BE2C (cell line): ENCODE results near the gene POLE.

Source experiments
- DNase-seq: peaks from one replicate; pipeline ENCODE4 v3.0.0-alpha.2; 2020
- H3K27me3 ChIP-seq: fragments of 250-450 bp; sonication (Bioruptor Pico); 2 replicates; pipeline ENCODE4 v1.5.1; 2020; ENCODE audit warnings: mild to moderate bottlenecking
- H3K36me3 ChIP-seq: fragments of 250-450 bp; sonication (Bioruptor Pico); 2 replicates; pipeline ENCODE4 v1.5.1; 2020; ENCODE audit warnings: mild to moderate bottlenecking
- H3K4me1 ChIP-seq: fragments of 250-450 bp; sonication (Bioruptor Pico); 2 replicates; pipeline ENCODE4 v1.5.1; 2020
- H3K4me3 ChIP-seq: 2 replicates; pipeline ENCODE4 v1.5.1; 2011; ENCODE audit warnings: low read depth, low read length
- H3K9me3 ChIP-seq: fragments of 250-450 bp; sonication (Bioruptor Pico); 2 replicates; pipeline ENCODE4 v1.5.1; 2020
- TF ChIP-seq, protein P1 (sequence below): IDR thresholded peaks from 2 replicates; pipeline ENCODE4 v1.5.1; 2012; ENCODE audit warnings: mild to moderate bottlenecking, low read depth, low read length

The POLE gene

DNA sequence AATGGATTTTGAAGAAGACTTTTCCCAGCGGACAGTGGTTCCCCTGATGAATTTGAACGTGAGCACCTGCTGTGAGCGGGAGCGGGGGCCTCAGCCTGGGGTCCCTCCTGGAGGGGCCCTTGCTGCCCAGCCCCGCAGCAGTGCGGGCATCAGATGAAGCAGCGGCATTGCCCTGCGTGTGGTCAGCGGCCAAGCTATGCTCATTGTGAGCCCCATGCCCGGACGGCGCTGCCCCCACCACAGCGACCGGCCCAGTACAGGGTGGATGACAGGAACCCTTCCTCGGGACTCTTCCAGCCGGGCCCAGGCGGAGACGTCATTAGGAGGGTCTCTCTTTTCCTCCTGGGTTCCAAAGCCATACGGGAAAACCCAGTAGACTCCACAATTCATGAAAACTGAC, 80.2 kb downstream of the POLE start:
- H3K9me3 ChIP-seq, result peaks cover 4% of the 10 kb centered on the region
- no peaks in the 10 kb centered on the region for H3K36me3 ChIP-seq
- DNase-seq, result no peak
- no peak overlapping the region for H3K4me3 ChIP-seq
- TF ChIP-seq, protein P1, sequence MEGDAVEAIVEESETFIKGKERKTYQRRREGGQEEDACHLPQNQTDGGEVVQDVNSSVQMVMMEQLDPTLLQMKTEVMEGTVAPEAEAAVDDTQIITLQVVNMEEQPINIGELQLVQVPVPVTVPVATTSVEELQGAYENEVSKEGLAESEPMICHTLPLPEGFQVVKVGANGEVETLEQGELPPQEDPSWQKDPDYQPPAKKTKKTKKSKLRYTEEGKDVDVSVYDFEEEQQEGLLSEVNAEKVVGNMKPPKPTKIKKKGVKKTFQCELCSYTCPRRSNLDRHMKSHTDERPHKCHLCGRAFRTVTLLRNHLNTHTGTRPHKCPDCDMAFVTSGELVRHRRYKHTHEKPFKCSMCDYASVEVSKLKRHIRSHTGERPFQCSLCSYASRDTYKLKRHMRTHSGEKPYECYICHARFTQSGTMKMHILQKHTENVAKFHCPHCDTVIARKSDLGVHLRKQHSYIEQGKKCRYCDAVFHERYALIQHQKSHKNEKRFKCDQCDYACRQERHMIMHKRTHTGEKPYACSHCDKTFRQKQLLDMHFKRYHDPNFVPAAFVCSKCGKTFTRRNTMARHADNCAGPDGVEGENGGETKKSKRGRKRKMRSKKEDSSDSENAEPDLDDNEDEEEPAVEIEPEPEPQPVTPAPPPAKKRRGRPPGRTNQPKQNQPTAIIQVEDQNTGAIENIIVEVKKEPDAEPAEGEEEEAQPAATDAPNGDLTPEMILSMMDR, result no peak
- no peaks in the 10 kb centered on the region for H3K4me1 ChIP-seq
- H3K27me3 ChIP-seq, result peaks cover 93% of the 10 kb centered on the region

DNA sequence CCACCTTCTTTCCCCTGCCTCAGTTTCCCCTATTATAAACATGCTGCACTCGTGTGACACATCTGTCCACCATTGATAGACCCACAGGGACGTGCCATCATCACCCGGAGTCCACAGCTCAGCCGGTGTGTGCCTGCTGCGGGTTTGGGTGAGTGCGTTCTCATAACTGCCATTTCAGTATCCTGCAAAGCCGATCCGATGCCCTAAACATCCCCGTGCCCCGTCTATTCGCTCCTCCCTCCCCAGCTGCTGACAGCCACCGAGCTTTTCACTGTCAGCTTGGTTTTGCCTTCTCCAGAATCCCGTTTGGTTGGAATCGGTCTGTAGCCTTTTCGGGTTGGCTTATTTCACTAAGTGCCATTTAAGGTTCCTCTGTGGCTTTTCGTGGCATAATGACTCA, 80.7 kb downstream of the POLE start:
- Histone ChIP-seq H3K4me3 (no peak overlapping the region), H3K4me1 (no peaks in the 10 kb centered on the region), H3K9me3 (peaks cover under 1% of the 10 kb centered on the region), H3K36me3 (no peaks in the 10 kb centered on the region), H3K27me3 (peaks cover 92% of the 10 kb centered on the region)
- TF ChIP-seq, protein P1, result no peak
- DNase-seq, result no peak

DNA sequence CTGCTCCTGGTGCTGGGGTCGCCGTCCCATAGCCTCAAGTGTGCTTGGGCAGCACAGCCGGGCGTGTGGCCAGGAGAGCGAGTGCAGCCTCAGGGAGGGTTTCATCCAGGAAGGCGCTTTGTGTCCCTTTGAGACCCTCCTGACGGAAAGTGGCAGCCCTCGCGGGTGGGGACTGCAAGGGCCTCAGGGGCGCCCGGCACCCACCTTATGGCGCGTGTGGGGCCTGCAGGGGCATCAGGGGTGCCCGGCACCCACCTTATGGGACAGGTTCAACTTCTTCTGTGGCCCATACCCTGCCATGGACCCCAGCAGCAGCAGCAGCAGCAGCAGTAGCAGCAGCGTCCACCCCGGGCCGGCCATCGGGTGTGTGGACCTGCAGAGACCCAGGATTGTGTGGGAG, 81.2 kb downstream of the POLE start:
- H3K27me3 ChIP-seq, result peaks cover 94% of the 10 kb centered on the region
- no peaks in the 10 kb centered on the region for H3K4me1 ChIP-seq
- H3K4me3 ChIP-seq, result no peak overlapping the region
- H3K36me3 ChIP-seq, result no peaks in the 10 kb centered on the region
- peak; percentile 17 for DNase-seq
- TF ChIP-seq, protein P1, result no peak
- no peaks in the 10 kb centered on the region; the same call in 1 of the 2 replicates for H3K9me3 ChIP-seq

DNA sequence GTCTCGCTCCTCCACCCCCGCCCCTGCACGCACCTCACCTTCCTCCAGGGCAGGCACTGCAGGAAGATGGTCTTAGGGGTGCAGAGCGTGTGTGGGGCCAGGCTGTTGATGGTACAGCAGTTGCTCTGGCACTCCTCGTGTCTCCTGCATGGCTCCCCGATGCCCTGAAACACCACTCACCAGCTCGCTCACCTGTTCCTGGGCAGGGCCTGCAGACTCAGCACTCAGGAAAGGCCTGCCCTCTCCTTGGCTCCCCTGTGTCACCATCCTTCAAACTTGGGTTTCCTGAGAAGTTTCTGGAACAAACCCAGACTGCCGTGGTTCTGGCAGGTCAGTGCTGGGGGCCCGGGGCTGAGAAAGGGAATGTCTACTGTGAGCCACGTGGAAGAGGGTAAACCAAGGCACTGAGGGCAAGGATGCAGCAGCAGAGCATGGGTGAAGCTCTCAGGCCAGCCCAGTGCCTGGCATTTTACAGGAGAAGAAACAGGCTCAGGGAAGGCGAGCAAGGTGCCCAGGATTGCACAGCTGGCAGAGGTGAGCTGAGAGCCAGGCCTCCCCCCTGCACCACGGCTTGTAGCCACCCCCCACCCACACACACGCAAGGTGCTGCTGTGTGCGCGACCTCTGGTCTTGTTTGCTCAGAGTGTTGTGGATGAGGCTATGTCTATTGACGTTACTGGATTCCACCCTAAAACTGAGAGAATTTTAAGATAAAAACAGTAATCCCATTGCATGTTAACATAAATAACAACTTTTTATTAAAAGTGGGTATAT, 82.3 kb downstream of the POLE start:
- no peaks in the 10 kb centered on the region for H3K9me3 ChIP-seq
- H3K36me3 ChIP-seq, result no peaks in the 10 kb centered on the region
- TF ChIP-seq, protein P1, result no peak
- no peak overlapping the region for H3K4me3 ChIP-seq
- H3K27me3 ChIP-seq, result peaks cover 94% of the 10 kb centered on the region
- DNase-seq, result no peak
- peaks cover 2% of the 10 kb centered on the region; the same call in 1 of the 2 replicates for H3K4me1 ChIP-seq

DNA sequence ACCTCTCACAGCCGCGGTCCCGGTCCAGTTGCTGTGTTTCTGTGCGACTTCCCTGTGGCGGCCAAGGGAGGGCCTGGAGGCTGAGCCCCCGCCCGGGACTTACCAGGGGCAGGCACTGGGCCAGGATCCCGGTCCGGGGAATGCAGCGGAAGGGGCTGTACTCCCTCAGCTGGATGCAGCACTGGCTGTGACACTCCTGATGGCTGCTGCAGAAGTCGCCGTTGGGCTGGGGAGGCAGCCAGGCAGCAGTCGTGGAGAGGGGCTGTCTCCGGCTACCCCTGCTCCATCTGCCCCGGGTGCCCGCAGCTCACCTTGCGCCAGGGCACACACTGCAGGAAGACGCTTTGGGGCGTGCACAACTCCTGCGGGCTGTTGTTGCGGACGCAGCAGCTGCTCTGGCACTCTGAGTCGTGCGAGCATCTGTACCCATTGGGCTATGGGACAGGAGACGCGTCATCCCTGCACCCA, 83.0 kb downstream of the POLE start:
- Histone ChIP-seq H3K36me3 (no peaks in the 10 kb centered on the region), H3K4me3 (no peak overlapping the region), H3K4me1 (peaks cover 2% of the 10 kb centered on the region; the same call in 1 of the 2 replicates), H3K9me3 (no peaks in the 10 kb centered on the region), H3K27me3 (peaks cover 93% of the 10 kb centered on the region)
- peak; percentile 25 for DNase-seq
- TF ChIP-seq, protein P1, result no peak
